ENCODE data around the gene KLK7.

GRCh38 chr19:51015691-51016267 is 32.1 kb upstream of the KLK7 start:
- TF ChIP-seq YY1 (IDR thresholded peaks at IDR 0.05; ENCODE audit: insufficient read depth, insufficient read length) = no peak
- no peak for TF ChIP-seq SUZ12 (IDR thresholded peaks at IDR 0.05; ENCODE audit: extremely low read depth, insufficient read depth, insufficient read length)
